WTC11 (cell line): ENCODE data around the gene MEGF11. TPM values are rescaled to one million over a fixed set of nuclear protein-coding genes. Genes with fewer than 3 reads are reported as not detected.

Source experiments
- ATAC-seq: fragments of 200-7000 bp; cut with Tn5 transposase; 2 replicates; pipeline ENCODE4 v1.10.0; 2021; ENCODE audit warnings: mild to moderate bottlenecking, moderate library complexity
- CTCF ChIA-PET: fragments of 300-600 bp; sonication (Branson Sonifier 250); formaldehyde crosslinking; loops from one replicate; lab custom pipeline; 2021; ENCODE audit warnings: antibody characterized with exemption; lab: Charles Lee
- POLR2A ChIA-PET: fragments of 350-600 bp; sonication (Branson Sonifier 250); formaldehyde crosslinking; loops from one replicate; lab custom pipeline; 2021; ENCODE audit warnings: antibody characterized with exemption; lab: Charles Lee
- DNase-seq: peaks from one replicate; pipeline ENCODE4 v3.0.0; 2021; ENCODE audit warnings: low spot score
- H3K27ac Mint-ChIP-seq: 2 replicates; pipeline ENCODE4 v1.8.0; 2021; ENCODE audit warnings: mixed read lengths
- H3K27me3 Mint-ChIP-seq: 2 replicates; pipeline ENCODE4 v1.8.0; 2021; ENCODE audit warnings: low read depth, mild to moderate bottlenecking, moderate library complexity, mixed read lengths
- H3K36me3 Mint-ChIP-seq: 2 replicates; pipeline ENCODE4 v1.8.0; 2021; ENCODE audit warnings: mixed read lengths
- H3K4me1 Mint-ChIP-seq: 2 replicates; pipeline ENCODE4 v1.8.0; 2022; ENCODE audit warnings: mixed read lengths
- H3K4me3 Mint-ChIP-seq: 2 replicates; pipeline ENCODE4 v1.8.0; 2021; ENCODE audit warnings: mild to moderate bottlenecking, moderate library complexity, mixed read lengths
- H3K9me3 Mint-ChIP-seq: 2 replicates; pipeline ENCODE4 v1.8.0; 2021; ENCODE audit warnings: mixed read lengths
- AR ChIP-seq: fragments of 250-450 bp; sonication (Bioruptor Pico); IDR thresholded peaks from 2 replicates; pipeline ENCODE4 v1.9.0; 2021; ENCODE audit warnings: mild to moderate bottlenecking
- ATF1 ChIP-seq: sonication (generic); formaldehyde crosslinking; IDR thresholded peaks from 2 replicates; pipeline ENCODE4 v1.8.1; 2023; ENCODE audit warnings: mild to moderate bottlenecking, moderate library complexity, missing genetic modification reagents
- CBFB ChIP-seq: sonication (generic); formaldehyde crosslinking; IDR thresholded peaks from 2 replicates; pipeline ENCODE4 v1.8.1; 2022; ENCODE audit warnings: mild to moderate bottlenecking, low read depth, missing genetic modification reagents
- CREB1 ChIP-seq: sonication (generic); formaldehyde crosslinking; IDR thresholded peaks from 2 replicates; pipeline ENCODE4 v1.8.0; 2023; ENCODE audit warnings: mild to moderate bottlenecking, missing genetic modification reagents
- EMX1 ChIP-seq: fragments of 250-450 bp; sonication (Bioruptor Pico); IDR thresholded peaks from 2 replicates; pipeline ENCODE4 v1.8.0; 2021; ENCODE audit warnings: mild to moderate bottlenecking
- ERG ChIP-seq: fragments of 250-450 bp; sonication (Bioruptor Pico); IDR thresholded peaks from 2 replicates; pipeline ENCODE4 v1.8.0; 2021; ENCODE audit warnings: mild to moderate bottlenecking
- ETV6 ChIP-seq: sonication (generic); formaldehyde crosslinking; IDR thresholded peaks from 2 replicates; pipeline ENCODE4 v1.8.1; 2022; ENCODE audit warnings: mild to moderate bottlenecking, missing genetic modification reagents
- GABPB1 ChIP-seq: sonication (generic); formaldehyde crosslinking; IDR thresholded peaks from 2 replicates; pipeline ENCODE4 v1.8.1; 2023; ENCODE audit warnings: mild to moderate bottlenecking, missing genetic modification reagents
- HMGXB4 ChIP-seq: sonication (generic); formaldehyde crosslinking; IDR thresholded peaks from 2 replicates; pipeline ENCODE4 v1.8.1; 2023; ENCODE audit warnings: mild to moderate bottlenecking, moderate library complexity, missing genetic modification reagents
- IRF2 ChIP-seq: sonication (generic); formaldehyde crosslinking; IDR thresholded peaks from 2 replicates; pipeline ENCODE4 v1.8.0; 2022; ENCODE audit warnings: low read depth, missing genetic modification reagents, borderline replicate concordance
- JAZF1 ChIP-seq: fragments of 250-450 bp; sonication (Bioruptor Pico); IDR thresholded peaks from 2 replicates; pipeline ENCODE4 v1.9.0; 2021; ENCODE audit warnings: moderate library complexity, mild to moderate bottlenecking, inconsistent platforms
- KAT7 ChIP-seq: sonication (generic); formaldehyde crosslinking; IDR thresholded peaks from 2 replicates; pipeline ENCODE4 v1.8.1; 2023; ENCODE audit warnings: missing genetic modification reagents, mild to moderate bottlenecking, borderline replicate concordance
- MAX ChIP-seq: sonication (generic); formaldehyde crosslinking; IDR thresholded peaks from 2 replicates; pipeline ENCODE4 v1.8.0; 2022; ENCODE audit warnings: mild to moderate bottlenecking, missing genetic modification reagents
- NFE2L1 ChIP-seq: sonication (generic); formaldehyde crosslinking; IDR thresholded peaks from 2 replicates; pipeline ENCODE4 v1.8.1; 2023; ENCODE audit warnings: missing genetic modification reagents
- NR1H2 ChIP-seq: sonication (generic); formaldehyde crosslinking; IDR thresholded peaks from 2 replicates; pipeline ENCODE4 v1.9.0; 2021; ENCODE audit warnings: mild to moderate bottlenecking, moderate library complexity, missing genetic modification reagents
- PREB ChIP-seq: sonication (generic); formaldehyde crosslinking; IDR thresholded peaks from 2 replicates; pipeline ENCODE4 v1.8.1; 2022; ENCODE audit warnings: mild to moderate bottlenecking, missing genetic modification reagents, moderate library complexity, borderline replicate concordance
- PRRX2 ChIP-seq: fragments of 250-450 bp; sonication (Bioruptor Pico); IDR thresholded peaks from 2 replicates; pipeline ENCODE4 v1.8.0; 2021; ENCODE audit warnings: mild to moderate bottlenecking
- SMAD3 ChIP-seq: sonication (generic); formaldehyde crosslinking; IDR thresholded peaks from 2 replicates; pipeline ENCODE4 v1.8.0; 2022; ENCODE audit warnings: missing genetic modification reagents, mild to moderate bottlenecking, borderline replicate concordance
- SMAD4 ChIP-seq: sonication (generic); formaldehyde crosslinking; IDR thresholded peaks from 2 replicates; pipeline ENCODE4 v1.8.0; 2022; ENCODE audit warnings: mild to moderate bottlenecking, missing genetic modification reagents
- TEAD4 ChIP-seq: sonication (generic); formaldehyde crosslinking; IDR thresholded peaks from 2 replicates; pipeline ENCODE4 v1.8.0; 2022; ENCODE audit warnings: mild to moderate bottlenecking, missing genetic modification reagents
- ZNF396 ChIP-seq: fragments of 250-450 bp; sonication (Bioruptor Pico); IDR thresholded peaks from 2 replicates; pipeline ENCODE4 v1.8.0; 2021; ENCODE audit warnings: mild to moderate bottlenecking, moderate library complexity, borderline replicate concordance
- ZNF532 ChIP-seq: fragments of 250-450 bp; sonication (Bioruptor Pico); IDR thresholded peaks from 2 replicates; pipeline ENCODE4 v1.9.0; 2021; ENCODE audit warnings: mild to moderate bottlenecking, borderline replicate concordance
- total RNA-seq: library from RNA; stranded (reverse); gene quantifications from 3 replicates; pipeline ENCODE4 v1.2.3, GENCODE V29; 2021
- TF ChIP-seq, protein P1 (sequence below): sonication (generic); formaldehyde crosslinking; IDR thresholded peaks from 2 replicates; pipeline ENCODE4 v1.8.1; 2023; ENCODE audit warnings: mild to moderate bottlenecking, missing genetic modification reagents, moderate library complexity
- TF ChIP-seq, protein P2 (sequence below): sonication (generic); formaldehyde crosslinking; IDR thresholded peaks from 2 replicates; pipeline ENCODE4 v1.8.0; 2023; ENCODE audit warnings: missing genetic modification reagents

MEGF11 gene
- total RNA-seq, 1 experiment from 2014 or later: 3.3 TPM

- Mint-ChIP-seq H3K4me1 (peaks cover 9% of the 10 kb centered on the region), H3K4me3 (no peak overlapping the region), H3K27me3 (no peaks in the 10 kb centered on the region), H3K9me3 (no peaks in the 10 kb centered on the region), H3K27ac (no peak overlapping the region)
- CTCF ChIA-PET: interaction anchor here (0.6 kb wide), 1 partner anchor 29 kb away, joined by 4 read pairs; no protein-coding TSS in a partner anchor
- ATAC-seq (no peak), DNase-seq (no peak)
- POLR2A ChIA-PET: no interaction called here
- TF ChIP-seq CBFB (no peak), PREB (CRISPR knock-in tag) (no peak), TEAD4 (CRISPR knock-in tag) (no peak), KAT7 (CRISPR knock-in tag) (no peak), NFE2L1 (CRISPR knock-in tag) (no peak), AR (CRISPR knock-in tag) (no peak), ERG (CRISPR knock-in tag) (no peak), ATF1 (CRISPR knock-in tag) (no peak), GABPB1 (CRISPR knock-in tag) (no peak), ETV6 (no peak), NR1H2 (no peak), SMAD3 (CRISPR knock-in tag) (no peak), IRF2 (CRISPR knock-in tag) (no peak), EMX1 (CRISPR knock-in tag) (no peak), CREB1 (CRISPR knock-in tag) (no peak)
- TF ChIP-seq, protein P1, sequence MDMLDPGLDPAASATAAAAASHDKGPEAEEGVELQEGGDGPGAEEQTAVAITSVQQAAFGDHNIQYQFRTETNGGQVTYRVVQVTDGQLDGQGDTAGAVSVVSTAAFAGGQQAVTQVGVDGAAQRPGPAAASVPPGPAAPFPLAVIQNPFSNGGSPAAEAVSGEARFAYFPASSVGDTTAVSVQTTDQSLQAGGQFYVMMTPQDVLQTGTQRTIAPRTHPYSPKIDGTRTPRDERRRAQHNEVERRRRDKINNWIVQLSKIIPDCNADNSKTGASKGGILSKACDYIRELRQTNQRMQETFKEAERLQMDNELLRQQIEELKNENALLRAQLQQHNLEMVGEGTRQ (CRISPR knock-in tag): no peak
- TF ChIP-seq, protein P2, sequence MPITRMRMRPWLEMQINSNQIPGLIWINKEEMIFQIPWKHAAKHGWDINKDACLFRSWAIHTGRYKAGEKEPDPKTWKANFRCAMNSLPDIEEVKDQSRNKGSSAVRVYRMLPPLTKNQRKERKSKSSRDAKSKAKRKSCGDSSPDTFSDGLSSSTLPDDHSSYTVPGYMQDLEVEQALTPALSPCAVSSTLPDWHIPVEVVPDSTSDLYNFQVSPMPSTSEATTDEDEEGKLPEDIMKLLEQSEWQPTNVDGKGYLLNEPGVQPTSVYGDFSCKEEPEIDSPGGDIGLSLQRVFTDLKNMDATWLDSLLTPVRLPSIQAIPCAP (CRISPR knock-in tag): no peak
- TF ChIP-seq, all 79 proteins: peak for 0
- H3K36me3 Mint-ChIP-seq: peaks cover 6% of the 10 kb centered on the region; the same call in 1 of the 2 replicates
These were observed 343.2 kb downstream of the MEGF11 start for GRCh38 chr15:65910341-65910740.

- H3K27ac Mint-ChIP-seq: no peak overlapping the region
- no peak overlapping the region for H3K4me3 Mint-ChIP-seq
- H3K9me3 Mint-ChIP-seq: no peaks in the 10 kb centered on the region
- DNase-seq (no peak), ATAC-seq (no peak)
- no peaks in the 10 kb centered on the region for H3K27me3 Mint-ChIP-seq
- ChIA-PET CTCF (no interaction called here), POLR2A (no interaction called here)
- H3K4me1 Mint-ChIP-seq: peaks cover 13% of the 10 kb centered on the region
- peaks cover 10% of the 10 kb centered on the region; the same call in 1 of the 2 replicates for H3K36me3 Mint-ChIP-seq
- TF ChIP-seq ATF1 (CRISPR knock-in tag): no peak
- TF ChIP-seq SMAD4 (CRISPR knock-in tag): no peak
- no peak for TF ChIP-seq PRRX2 (CRISPR knock-in tag)
- TF ChIP-seq ZNF532 (CRISPR knock-in tag): no peak
- no peak for TF ChIP-seq JAZF1 (CRISPR knock-in tag)
- no peak for TF ChIP-seq ETV6
- TF ChIP-seq ZNF396: no peak
- TF ChIP-seq HMGXB4 (CRISPR knock-in tag): no peak
- TF ChIP-seq MAX (CRISPR knock-in tag): no peak
- TF ChIP-seq GABPB1 (CRISPR knock-in tag): no peak
These were observed 343.7 kb downstream of the MEGF11 start for GRCh38 chr15:65909831-65910230.
